GM21447 (cell line): Measurements from ENCODE around the gene KRT78.
"Not testable (repeated sequence)": the region's sequence is repeated elsewhere in the genome, so short reads cannot be mapped to it uniquely, and the experiment has no call there.

Experiments used
- ATAC-seq: cut with Tn5 transposase; IDR thresholded peaks from one replicate; pipeline ENCODE4 v1.9.1; 2021; ENCODE audit not compliant: unreplicated experiment

Gene KRT78, protein sequence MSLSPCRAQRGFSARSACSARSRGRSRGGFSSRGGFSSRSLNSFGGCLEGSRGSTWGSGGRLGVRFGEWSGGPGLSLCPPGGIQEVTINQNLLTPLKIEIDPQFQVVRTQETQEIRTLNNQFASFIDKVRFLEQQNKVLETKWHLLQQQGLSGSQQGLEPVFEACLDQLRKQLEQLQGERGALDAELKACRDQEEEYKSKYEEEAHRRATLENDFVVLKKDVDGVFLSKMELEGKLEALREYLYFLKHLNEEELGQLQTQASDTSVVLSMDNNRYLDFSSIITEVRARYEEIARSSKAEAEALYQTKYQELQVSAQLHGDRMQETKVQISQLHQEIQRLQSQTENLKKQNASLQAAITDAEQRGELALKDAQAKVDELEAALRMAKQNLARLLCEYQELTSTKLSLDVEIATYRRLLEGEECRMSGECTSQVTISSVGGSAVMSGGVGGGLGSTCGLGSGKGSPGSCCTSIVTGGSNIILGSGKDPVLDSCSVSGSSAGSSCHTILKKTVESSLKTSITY

DNA sequence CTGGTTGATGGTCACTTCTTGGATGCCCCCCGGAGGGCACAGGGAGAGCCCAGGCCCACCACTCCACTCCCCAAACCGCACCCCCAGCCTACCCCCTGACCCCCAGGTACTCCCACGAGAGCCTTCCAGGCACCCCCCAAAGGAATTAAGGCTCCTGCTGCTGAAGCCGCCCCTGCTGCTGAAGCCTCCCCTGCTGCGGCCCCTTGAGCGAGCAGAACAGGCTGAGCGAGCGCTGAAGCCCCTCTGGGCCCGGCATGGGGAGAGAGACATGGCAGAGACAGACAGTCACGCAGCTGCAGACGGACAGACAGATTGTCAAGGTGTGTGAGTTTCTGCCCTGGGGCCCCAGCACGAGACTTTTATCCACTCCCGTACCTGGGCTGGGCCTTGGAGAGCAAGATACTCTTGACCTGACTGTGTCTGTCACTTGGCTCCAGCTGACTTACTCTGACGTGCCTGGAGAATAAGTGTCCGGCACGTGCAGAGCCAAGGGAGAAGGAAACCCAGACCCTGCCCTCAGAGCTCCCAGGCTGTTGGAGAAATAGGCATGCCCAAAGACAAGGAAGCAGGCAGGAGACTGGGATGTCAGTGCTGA, at the start of gene KRT78:
KRT78 (minus strand) TSS at position 334 of the 595 bp plus-strand sequence; CDS start at position 270, 64 bp downstream.
- no peak for ATAC-seq

DNA sequence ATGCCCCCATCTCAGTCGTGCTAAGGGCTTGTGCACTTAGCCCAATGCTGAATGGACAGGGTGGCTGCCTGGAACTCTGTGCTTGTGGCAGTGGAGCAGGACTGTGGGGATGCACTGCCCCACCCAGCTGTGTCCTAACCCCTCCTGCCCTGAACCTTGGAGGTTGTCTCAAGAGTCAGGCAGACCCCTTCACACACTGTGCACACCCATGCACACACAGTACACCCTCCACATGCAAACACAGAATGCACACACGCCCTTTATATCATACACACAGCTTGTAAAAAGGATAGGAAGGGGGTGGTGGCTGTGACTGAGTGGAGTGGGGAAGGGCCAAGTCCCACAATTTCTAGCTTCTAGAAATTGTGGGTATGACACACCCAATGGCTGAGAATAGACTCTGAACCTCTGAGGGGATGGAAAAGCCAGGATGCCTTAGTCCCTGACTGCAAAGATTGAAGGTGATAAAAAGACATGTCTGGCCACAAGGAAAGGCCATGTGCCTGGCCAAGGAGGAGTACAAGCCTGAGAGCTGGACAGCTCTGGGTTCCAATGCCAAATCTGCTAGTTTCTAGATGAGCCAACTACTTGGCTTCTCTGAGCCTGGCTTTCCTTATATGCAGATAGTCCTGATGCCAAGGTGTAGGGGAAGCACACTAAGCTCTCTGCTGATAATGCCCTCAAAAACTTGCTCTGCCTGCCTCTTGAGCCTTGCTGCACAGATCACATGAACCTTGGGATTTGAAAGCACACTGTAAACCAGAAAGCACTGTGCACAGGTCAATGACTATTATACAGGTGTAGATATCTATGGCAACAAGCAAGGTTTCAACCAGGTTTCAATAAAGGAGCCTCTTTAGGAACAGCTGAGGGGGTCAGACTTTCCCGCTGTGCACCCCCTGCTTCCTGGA, 47.7 kb upstream of the KRT78 start:
- ATAC-seq = no peak

DNA sequence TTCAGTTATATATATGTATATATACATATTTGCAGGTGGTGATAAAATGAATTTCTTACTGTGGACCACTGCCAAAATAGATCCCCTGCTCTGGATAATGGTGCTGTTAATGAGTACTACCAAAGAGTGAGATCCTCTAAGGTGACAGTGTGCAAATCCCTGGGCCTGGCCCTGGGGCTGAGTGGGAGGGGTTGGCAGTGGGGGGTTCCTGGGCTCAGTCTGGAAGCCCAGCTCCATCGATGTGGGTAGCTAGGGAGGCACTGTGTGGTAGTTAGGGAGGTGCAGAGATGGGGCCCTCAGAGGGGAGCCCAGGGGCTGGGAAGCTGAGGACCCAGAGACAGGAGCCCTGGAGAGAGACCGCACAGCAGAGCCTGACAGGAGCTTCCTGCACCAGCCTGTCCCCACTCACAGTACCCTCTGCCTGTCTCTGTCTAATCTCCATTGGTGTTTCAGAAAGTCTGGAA, 47.0 kb upstream of the KRT78 start:
- ATAC-seq = no peak

DNA sequence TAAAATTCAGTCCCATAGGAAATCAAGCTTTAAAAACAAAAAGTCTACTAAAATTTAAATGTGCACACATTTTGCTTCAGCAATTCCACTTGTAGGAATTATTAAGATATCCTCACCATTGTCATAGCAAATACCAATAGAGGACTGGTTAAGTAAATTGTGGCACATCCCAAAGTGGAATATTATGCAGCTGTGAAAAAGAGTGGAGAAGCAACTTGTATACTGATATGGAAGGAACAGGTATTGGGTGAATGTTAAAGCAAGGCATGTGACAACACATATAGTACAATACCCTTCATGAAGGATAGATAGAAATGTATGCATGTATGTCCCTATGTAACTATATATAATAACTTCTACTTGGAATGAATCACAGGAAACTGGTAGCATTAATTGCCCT, 44.2 kb upstream of the KRT78 start:
- no peak for ATAC-seq

DNA sequence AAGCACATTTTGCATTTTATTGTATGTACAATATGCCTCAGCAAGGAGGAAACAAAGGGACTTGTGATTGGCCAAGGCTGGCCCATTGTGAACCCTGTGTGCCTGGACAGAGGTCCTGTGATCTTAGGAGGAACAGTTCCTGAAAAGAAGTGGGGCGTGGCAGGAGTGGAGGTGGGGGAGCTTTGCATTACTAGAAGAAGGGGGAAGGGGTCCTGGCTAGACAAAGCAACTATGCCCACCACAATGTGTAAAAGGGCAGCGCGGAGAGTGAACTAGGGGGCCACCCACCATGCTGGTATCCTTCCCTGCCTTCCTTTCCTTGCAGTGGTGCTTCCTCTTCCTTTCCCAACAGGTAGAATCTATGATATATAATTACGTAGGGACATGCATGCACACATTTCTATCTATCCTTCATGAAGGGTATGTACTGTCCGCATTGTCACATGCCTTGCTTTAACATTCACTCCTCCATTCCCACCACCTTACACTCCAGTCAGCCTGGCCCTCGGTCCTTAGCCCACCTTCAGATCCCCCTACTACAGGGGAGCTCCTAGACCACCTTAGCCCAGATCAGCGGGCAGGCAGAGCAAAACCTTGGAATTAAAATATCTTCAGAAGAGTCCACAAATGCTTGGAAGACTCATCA, 43.5 kb upstream of the KRT78 start:
- no peak for ATAC-seq

DNA sequence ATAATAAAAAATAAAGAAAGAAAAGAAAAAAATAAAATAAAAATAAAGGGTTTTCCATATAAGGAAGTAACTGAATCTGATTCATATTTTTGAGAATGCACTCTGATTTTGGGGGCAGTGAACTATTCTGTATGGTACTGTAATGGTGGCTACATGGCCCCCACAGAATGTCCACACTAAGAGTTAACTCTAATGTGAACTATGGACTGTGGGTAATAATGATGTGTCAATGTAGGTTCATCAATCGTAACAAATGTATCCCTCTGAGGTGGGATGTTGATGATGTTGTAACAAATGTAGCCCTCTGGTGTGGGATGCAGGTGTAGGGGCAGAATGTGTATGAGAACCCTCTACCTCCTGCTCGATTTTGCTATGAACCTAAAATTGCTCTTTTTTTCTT, 42.2 kb upstream of the KRT78 start:
- no peak for ATAC-seq

DNA sequence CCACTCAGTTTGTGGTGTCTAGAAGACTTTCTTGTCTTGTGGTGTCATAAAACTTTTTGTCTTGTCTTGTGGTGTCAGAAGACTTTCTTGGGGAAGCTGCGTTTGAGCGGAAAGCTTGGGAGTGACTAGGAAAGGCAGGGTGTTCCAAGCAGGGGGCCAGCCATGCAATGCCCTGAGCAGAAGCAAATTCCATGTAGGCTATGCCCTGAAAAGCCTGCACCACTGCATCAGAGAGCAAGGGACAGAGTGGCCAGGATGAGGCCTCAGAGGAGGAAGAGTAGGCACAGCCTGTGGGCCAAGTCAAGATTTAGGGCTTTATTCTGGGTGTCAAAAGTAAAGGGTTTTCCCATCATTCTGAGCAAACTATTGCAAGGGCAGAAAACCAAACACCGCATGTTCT, 41.6 kb upstream of the KRT78 start:
- no peak for ATAC-seq

DNA sequence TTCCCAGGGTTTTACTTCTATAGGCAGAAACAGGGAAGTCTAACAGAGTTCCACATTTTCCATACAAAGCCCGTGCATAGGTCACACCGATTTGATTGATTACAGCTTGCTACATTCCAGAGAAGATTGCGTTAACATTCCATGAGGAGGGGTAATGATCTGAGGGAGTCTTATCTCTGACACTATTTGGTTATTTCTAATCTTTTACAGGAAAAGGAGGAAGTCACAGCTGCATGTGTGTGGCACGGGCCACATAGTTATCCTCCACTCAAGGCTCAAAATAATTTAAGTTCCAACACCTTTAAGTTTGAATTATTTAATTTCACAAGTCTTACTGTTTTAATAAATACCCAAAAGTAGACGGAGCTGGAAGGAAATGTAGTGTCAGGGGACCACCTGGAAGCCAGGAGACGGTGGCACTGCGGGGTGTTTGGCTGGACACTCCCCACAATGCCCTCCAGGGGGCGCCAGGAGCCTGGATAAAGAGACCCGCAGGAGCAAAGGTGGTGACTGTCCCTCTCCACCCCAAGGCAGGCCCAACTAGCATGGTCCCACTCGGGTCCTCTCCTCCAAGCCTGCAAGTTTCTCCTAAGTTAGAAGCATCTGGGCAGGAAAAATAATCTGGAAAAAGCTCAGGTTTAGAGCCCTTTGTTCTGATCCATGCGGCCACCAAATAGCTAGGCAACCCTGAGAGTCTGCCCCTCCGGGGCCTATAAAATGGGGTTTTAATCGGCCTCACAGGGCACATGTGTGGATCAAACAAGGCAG, 35.9 kb upstream of the KRT78 start:
- no peak for ATAC-seq

DNA sequence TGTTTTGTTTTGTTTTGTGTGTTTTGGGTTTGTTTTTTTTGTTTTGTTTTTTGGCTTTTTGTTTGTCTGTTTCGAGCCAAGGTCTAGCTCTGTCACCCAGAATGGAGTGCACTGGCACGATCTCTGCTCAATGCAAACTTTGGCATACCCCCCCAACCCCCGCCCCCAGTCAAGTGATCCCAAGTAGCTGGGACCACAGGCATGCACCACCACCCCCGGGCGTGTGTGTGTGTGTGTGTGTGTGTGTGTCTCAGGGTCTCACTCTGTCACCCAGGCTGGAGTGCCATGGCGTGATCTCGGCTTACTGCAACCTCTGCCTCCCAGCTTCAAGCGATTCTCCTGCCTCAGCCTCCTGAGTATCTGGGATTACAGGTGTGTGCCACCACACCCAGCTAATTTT, 31.7 kb upstream of the KRT78 start:
- ATAC-seq = not testable (repeated sequence)

DNA sequence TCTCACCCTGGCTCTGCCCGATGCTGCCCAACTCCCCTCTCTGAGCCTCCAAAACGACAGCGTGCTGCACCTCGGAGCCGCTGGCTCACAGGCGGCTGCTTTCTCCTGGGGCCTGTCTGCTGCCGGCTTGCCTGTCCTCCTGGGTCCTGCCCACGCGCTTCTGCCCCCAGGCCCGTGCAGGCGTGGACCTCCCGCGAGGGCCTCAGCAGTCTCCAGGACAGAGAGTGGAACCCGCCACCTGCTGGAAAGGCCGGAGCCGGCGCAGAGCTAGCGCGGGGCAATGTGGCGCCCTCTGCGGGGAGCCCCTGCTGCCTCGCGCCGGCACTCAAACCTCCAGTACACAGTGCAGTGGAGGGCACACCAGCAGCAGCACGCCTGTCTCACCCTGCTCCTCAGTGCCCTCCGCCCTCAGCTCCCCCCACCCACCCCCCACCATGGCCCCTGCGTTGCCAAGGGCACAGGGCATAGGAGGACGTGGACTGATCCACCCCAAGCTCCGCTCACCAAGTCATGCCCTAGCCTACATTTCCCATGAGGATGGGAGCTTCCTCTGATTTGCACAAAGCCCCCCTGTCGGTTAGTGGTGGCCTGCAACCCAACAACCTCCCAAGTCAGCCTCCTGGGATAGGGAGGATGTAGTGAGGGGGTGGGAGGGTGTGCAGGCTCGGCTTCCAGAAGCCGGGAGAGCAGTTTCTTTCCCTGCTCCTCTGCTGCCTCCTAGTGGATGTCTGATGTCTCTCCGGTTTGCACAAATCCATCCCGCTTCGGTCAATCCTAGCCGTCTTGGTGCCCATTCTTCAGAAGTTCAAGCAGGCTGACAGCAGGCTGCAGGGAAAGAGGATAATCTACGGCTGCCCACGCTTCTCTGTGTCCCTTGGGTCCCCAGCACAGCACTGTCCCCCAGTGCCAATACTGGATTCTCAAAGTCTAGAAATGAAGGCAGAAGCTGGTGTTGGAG, 30.9 kb upstream of the KRT78 start:
- peak; percentile 49 for ATAC-seq

DNA sequence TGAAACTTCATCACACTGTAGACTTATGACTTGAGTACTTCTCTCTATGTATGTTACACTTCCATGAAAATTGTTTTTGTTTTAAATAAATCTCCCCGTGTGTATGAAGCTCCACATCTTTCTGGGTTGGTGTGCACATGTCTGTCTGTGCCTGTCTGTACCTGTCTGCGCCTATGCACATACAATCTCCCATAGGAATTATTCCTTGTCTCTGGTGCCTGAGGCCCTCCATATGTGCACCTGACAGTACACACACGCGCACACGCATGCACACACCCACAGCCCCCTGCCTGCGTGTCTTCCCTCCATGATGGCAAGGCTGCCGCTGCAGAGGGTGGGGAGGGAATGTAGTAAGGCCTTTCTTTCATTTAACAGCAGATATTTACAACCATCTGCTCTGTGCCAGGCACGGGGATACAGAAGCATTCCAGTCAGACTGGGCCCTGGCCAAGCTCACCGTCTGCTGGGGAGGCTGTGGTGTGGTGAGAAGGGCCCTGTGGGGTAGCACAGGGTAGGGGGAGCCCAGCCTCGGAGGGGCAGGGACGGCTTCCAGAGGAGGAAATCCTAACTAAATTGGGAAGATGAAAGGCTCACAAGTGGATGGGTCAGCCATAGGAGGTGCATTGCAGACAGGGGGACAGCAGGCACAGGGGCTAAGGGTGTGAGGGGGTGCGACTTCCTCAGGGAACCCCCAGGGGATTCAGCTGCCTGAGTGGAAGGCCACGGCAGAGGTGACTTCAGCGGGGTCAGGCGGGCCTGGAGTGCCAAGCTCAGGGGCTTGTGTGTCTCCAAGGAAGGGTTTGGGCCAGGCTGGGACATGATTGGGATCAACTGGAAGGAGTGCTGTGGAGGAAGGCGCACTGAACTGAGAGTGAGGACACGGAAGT, 30.0 kb upstream of the KRT78 start:
- no peak for ATAC-seq

DNA sequence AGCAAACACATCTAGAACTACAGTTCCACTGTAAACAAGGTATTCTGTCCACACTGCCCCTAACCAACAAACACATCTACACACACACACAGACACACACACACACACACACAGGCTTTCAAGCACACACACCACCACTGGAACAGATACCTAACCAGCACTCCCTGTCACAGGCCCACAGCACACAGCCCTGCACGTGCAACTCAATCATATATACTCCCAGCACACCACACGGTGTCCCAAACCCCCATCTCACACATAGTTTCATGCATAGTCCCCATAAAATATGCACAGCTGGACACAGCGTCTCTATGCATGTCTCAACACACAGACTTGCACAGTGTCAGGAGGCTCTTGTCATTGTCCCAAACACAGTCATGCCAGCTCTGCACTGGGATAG, 28.4 kb upstream of the KRT78 start:
- no peak for ATAC-seq

DNA sequence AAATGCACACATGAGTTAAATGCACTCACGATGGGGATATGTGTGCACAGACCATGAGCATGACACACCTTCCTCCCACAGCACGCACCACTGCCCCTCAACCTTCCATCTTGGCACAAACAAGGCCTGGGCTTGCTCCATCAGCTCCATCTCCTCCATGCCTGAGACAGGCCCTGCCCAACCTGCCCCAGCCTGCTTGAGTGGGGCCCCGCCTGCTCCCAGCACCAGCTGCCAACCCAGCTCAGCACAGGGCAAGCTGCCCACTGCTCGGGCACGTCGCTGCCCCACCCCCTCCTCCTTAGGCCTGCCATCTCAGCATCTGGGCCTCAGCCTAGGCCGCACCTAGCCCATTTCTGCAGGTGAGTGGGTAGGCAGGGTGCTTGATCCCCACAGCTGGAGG, 27.6 kb upstream of the KRT78 start:
- no peak for ATAC-seq

DNA sequence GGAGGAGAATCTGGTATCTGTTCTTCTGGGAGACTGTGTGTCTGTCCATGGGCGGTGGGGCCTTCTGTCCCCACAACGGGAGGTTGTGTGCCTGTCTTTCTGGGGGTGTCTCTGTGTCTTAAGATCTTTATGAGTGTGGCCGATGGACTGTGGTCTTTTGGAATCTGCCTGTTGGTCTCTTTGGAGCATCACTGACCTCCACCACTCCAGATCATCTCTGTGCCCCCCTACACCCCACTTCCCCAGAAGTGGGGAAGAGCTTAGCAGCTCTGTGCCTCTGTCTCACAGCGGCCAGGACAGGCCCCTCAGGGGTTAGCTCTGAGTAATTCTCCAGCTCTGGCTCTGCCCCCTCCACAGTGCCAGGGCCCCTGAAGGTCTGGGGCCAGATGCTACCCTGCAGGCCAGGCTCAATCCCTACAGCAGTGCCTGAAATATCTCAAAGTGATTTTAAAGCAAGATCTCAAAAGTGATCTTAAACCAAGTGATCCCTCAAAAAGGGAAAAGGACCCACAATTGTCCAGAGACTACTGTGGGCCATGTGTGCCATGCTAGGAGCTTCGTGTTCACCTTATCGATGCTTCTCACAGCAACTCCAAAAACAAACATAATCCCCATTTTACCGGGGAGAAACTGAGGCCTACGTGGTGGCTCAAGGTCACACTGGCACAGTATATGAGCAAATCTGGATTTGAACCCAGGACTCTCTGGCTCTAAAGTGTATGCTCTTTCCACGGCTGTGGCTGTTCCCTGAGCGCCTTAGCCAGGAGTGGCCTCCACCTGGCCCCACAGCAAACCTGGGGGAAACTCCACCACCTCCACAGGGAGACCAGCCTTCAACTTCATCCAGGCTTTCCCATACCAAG, 26.0 kb upstream of the KRT78 start:
- no peak for ATAC-seq

DNA sequence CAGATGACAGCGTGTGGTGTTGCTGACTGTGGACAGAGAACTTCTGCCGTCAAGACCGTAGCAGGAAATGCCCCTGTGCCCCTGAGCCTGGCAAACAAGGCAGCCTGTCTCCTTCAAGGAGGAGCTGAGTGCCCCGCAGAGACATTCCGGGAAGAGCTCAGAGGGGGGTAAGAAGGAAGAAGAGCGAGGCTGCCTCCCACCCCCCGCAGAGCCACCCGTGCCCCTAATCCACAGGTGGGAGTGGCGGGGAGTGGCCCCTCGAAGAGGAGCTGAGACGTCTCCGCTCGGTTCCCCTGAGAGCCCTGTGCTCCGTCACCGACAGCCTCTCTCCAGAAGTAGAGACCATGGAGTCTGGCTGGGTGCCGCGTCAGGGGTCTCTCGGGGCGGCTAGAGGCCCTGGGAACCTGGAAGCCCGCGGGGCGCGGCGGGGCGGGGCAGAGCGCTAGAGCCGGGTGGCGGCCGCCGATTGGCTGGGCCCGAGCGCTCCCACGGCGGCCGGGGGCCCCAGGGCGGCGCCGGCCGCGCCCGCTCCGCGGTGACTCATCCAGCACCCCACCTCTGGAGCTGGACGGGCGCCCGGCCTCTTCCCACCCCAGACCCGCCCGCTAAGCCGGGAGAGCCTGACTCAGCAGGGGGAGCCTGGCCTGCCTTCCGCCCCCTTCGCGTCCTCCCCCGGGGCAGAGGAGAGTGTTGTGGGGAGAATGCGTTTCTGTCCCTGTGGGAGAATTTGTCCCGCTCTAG, 25.2 kb upstream of the KRT78 start:
- no peak for ATAC-seq

DNA sequence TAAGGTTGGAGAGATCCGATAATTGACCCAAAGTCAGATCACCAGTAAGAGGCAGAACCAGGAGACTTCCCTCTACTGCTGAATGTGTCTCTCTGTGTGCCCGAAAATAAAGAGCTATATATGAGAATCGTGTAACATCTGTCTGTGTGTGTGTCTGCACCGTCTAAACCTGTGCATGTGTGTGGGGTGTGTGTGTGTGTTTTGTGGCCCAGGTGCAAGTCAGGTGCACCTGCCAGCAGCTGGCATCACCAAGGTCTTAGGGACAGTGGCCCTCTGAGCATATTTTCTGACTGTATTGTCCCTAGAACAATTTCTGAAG, 24.7 kb upstream of the KRT78 start:
- no peak for ATAC-seq
